OCI-LY7 (cell line): ENCODE results near the gene KRT80. TPM values are rescaled to one million over a fixed set of nuclear protein-coding genes. Genes with fewer than 3 reads are reported as not detected.

Experiments used
- BruUV-seq: library from RNA; stranded (reverse); fragments of 400-500 nt; replicated peaks from 2 replicates; lab custom pipeline; 2021; lab: Mats Ljungman, UMichigan
- CTCF ChIA-PET: fragments of 300-600 bp; sonication (Branson Sonifier 250); formaldehyde crosslinking; loops from one replicate; lab custom pipeline; 2022; ENCODE audit warnings: antibody characterized with exemption; ENCODE audit not compliant: unreplicated experiment; lab: Charles Lee
- POLR2A ChIA-PET: fragments of 300-600 bp; sonication (Branson Sonifier 250); formaldehyde crosslinking; loops from one replicate; lab custom pipeline; 2022; ENCODE audit warnings: antibody characterized with exemption; lab: Charles Lee
- DNase-seq: peaks from one replicate; pipeline ENCODE4 v3.0.0-alpha.2; 2015; ENCODE audit warnings: low spot score
- H2AFZ ChIP-seq: fragments of 200-600 bp; sonication (generic), shearing (Covaris generic); 2 replicates; pipeline ENCODE4 v1.6.1; 2014; ENCODE audit warnings: mild to moderate bottlenecking, antibody characterized with exemption, low read length, moderate library complexity
- H3K27ac ChIP-seq: fragments of 200-600 bp; sonication (generic); 2 replicates; pipeline ENCODE4 v1.5.1; 2014; ENCODE audit warnings: mixed run types, low read depth, mild to moderate bottlenecking, moderate library complexity, low read length, inconsistent platforms; ENCODE audit not compliant: poor library complexity, severe bottlenecking
- H3K36me3 ChIP-seq: fragments of 200-600 bp; sonication (generic); 2 replicates; pipeline ENCODE4 v1.6.1; 2014; ENCODE audit warnings: mild to moderate bottlenecking, antibody characterized with exemption, low read length, moderate library complexity, mixed read lengths; ENCODE audit not compliant: insufficient read depth
- H3K4me1 ChIP-seq: fragments of 200-600 bp; sonication (generic); 2 replicates; pipeline ENCODE4 v1.5.1; 2014; ENCODE audit warnings: mild to moderate bottlenecking, low read length; ENCODE audit not compliant: insufficient read depth, poor library complexity, severe bottlenecking
- H3K4me2 ChIP-seq: fragments of 200-600 bp; sonication (generic); 2 replicates; pipeline ENCODE4 v1.6.1; 2014; ENCODE audit warnings: mild to moderate bottlenecking, low read length
- H3K4me3 ChIP-seq: fragments of 200-600 bp; sonication (generic); 2 replicates; pipeline ENCODE4 v1.5.1; 2014; ENCODE audit warnings: mild to moderate bottlenecking, low read depth, low read length; ENCODE audit not compliant: poor library complexity, severe bottlenecking
- H3K79me2 ChIP-seq: fragments of 200-600 bp; sonication (generic); 2 replicates; pipeline ENCODE4 v1.6.1; 2016; ENCODE audit warnings: low read depth, mild to moderate bottlenecking, low read length, moderate library complexity, mixed read lengths; ENCODE audit not compliant: insufficient read depth
- H3K9me2 ChIP-seq: fragments of 200-600 bp; sonication (generic); 2 replicates; pipeline ENCODE4 v1.6.1; 2016; ENCODE audit warnings: mild to moderate bottlenecking, low read length, mixed read lengths; ENCODE audit not compliant: insufficient read depth
- H3K9me3 ChIP-seq: fragments of 200-600 bp; sonication (generic); 2 replicates; pipeline ENCODE4 v1.6.1; 2014; ENCODE audit warnings: mild to moderate bottlenecking, mixed run types, low read length, mixed read lengths
- H4K20me1 ChIP-seq: fragments of 200-600 bp; sonication (generic); 2 replicates; pipeline ENCODE4 v1.6.1; 2014; ENCODE audit warnings: mild to moderate bottlenecking, antibody characterized with exemption, low read length, moderate library complexity, mixed read lengths; ENCODE audit not compliant: insufficient read depth
- EZH2phosphoT487 ChIP-seq: fragments of 200-600 bp; sonication (generic); IDR thresholded peaks from 2 replicates; pipeline ENCODE4 v1.6.1; 2018; ENCODE audit warnings: low read depth, borderline replicate concordance, mild to moderate bottlenecking, mixed run types, antibody characterized with exemption, low read length, moderate library complexity, mixed read lengths
- intact Hi-C: fragments of 100-400 bp; cut with micrococcal nuclease; formaldehyde crosslinking; loops from one replicate; pipeline ENCODE4 v1.10.0; 2022; ENCODE audit not compliant: unreplicated experiment
- total RNA-seq, 2 experiments: library from RNA; depleted of rRNA in 1 of 2; stranded (reverse); fragments of >200 nt in 1 of 2; shearing (Covaris generic) in 1 of 2; gene quantifications; 2 replicates each; pipeline ENCODE4 v1.2.3, GENCODE V29; 2014 to 2022
- TF ChIP-seq, protein P1 (sequence below): fragments of 200-600 bp; sonication (generic); conservative IDR thresholded peaks from 2 replicates; pipeline ENCODE4 v1.5.1; 2014; ENCODE audit warnings: mild to moderate bottlenecking, antibody characterized with exemption, low read length, moderate library complexity, mixed read lengths

KRT80 gene
- total RNA-seq, 2 experiments from 2014 or later, result not detected

DNA sequence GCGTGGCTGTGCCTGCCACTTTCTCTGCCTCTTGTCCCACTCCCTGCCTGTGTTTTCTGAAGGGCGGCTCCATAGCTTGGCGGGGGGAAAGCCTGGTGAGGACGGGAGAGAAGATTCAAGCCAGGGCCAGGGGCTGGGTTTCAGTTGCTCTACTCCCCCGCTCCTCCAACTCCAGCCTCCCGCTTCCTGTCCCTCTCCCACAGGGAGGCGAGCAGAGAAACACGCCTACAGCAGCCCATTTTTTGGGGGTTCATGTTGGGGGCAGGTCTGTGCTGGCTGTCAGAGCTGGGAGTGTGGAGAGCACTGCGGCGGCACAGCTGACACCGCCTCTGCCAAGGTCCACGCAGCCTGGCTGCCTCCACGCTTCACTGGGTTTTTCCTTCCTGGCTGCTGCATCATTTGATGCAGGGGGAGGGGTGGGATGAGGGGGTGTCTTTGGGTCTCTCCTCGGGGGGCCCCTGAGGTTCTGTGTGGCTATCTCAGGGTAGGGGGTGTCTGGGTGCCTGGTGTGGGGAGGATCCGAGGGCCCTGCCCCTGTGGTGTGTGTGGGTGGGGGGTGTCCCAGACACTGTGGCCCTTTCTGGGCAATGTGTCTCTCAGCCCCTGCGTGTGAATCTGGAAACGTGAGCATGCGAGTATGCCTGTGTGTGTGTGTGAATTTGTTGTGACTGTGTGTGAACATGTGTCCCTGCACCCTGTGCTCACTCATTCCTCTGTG, 10.7 kb upstream of the KRT80 start:
- ChIA-PET POLR2A (interaction anchor here (0.6 kb wide), 1 partner anchor 707 kb away, joined by 3 read pairs; no protein-coding TSS in a partner anchor), CTCF (interaction anchor here (0.6 kb wide), 1 partner anchor 185 kb away, joined by 7 read pairs; no protein-coding TSS in a partner anchor)

DNA sequence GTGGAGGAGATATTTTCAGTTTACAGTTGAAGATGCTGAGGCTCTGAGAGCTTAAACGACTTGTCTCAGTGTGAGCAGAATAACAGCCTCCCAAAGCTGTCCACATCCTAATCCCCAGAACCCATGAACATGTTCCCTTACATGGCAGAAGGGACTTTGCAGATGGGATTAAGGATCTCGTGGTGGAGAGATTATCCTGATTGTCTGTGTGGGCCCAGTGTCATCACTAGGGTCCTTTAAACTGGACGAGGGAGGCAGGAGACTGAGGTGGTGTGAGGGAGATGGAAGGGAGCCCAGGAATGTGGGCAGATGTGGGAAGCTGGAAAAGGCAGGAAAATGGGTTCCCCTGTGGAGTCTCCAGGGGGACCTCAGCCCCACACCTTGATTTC, 9.6 kb upstream of the KRT80 start:
- intact Hi-C loops, result no loop called here
- H3K9me3 ChIP-seq, result no peaks in the 10 kb centered on the region
- no peak overlapping the region for H3K27ac ChIP-seq
- H4K20me1 ChIP-seq, result no peaks in the 10 kb centered on the region
- no TSS peak for BruUV-seq
- DNase-seq, result no peak
- H3K4me1 ChIP-seq, result no peaks in the 10 kb centered on the region
- POLR2A ChIA-PET, result no interaction called here
- no peaks in the 10 kb centered on the region for H3K9me2 ChIP-seq
- no peaks in the 10 kb centered on the region for H3K79me2 ChIP-seq
- CTCF ChIA-PET, result no interaction called here
- no peak overlapping the region for H3K4me3 ChIP-seq
- no peak overlapping the region for H3K4me2 ChIP-seq
- no peaks in the 10 kb centered on the region for H3K36me3 ChIP-seq
- TF ChIP-seq, protein P1, sequence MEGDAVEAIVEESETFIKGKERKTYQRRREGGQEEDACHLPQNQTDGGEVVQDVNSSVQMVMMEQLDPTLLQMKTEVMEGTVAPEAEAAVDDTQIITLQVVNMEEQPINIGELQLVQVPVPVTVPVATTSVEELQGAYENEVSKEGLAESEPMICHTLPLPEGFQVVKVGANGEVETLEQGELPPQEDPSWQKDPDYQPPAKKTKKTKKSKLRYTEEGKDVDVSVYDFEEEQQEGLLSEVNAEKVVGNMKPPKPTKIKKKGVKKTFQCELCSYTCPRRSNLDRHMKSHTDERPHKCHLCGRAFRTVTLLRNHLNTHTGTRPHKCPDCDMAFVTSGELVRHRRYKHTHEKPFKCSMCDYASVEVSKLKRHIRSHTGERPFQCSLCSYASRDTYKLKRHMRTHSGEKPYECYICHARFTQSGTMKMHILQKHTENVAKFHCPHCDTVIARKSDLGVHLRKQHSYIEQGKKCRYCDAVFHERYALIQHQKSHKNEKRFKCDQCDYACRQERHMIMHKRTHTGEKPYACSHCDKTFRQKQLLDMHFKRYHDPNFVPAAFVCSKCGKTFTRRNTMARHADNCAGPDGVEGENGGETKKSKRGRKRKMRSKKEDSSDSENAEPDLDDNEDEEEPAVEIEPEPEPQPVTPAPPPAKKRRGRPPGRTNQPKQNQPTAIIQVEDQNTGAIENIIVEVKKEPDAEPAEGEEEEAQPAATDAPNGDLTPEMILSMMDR, result no peak
- TF ChIP-seq EZH2phosphoT487, result no peak
- no peak overlapping the region for H2AFZ ChIP-seq

More for the DNA sequence above, 10.7 kb upstream of the KRT80 start:
- H4K20me1 ChIP-seq, result no peaks in the 10 kb centered on the region
- no peaks in the 10 kb centered on the region for H3K4me1 ChIP-seq
- BruUV-seq, result no TSS peak
- no peak overlapping the region for H3K4me3 ChIP-seq
- H3K36me3 ChIP-seq, result no peaks in the 10 kb centered on the region
- no peak for DNase-seq
- H3K9me3 ChIP-seq, result no peaks in the 10 kb centered on the region
- H3K9me2 ChIP-seq, result no peaks in the 10 kb centered on the region
- no peak overlapping the region for H3K27ac ChIP-seq
- no peak overlapping the region for H2AFZ ChIP-seq
- no peak overlapping the region for H3K4me2 ChIP-seq
- TF ChIP-seq EZH2phosphoT487, result no peak
- TF ChIP-seq, protein P1, result no peak
- H3K79me2 ChIP-seq, result no peaks in the 10 kb centered on the region
- intact Hi-C loops, result no loop called here

DNA sequence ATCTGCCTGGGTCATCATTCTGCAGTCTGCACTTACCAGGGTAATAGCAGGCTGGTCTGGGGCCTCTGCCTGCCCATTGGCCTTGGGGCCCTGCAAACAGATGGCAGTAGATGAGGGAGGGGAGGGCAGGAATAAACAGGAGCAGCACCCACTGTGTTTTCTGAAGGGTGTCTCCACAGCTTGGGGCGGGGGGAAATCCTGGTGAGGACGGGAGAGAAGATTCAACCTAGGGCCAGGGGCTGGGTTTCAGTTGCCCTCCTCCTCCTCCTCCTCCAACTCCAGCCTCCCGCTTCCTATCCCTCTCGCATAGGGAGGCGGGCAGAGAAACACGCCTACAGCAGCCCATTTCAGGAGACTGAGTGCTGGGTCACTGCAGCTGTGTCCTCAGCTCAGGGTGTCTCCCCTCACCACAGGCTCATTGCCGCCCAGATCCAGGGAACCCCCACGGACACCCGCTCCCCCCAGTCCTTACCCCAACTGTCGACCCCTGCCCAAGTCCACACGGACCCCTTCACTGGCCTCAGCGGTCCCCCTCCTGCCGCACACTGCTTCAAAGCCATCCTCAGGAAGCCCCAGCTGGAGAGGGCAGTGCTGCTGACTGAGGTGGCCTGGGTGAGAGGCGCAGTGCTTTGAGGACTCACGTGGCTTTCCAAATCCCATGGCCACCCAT, 9.1 kb upstream of the KRT80 start:
- intact Hi-C loops, result no loop called here
- CTCF ChIA-PET, result no interaction called here
- BruUV-seq, result no TSS peak

More for the DNA sequence above, 9.1 kb upstream of the KRT80 start:
- Histone ChIP-seq H3K9me2 (no peaks in the 10 kb centered on the region), H4K20me1 (no peaks in the 10 kb centered on the region), H3K9me3 (no peaks in the 10 kb centered on the region), H2AFZ (no peak overlapping the region), H3K4me2 (no peak overlapping the region), H3K79me2 (no peaks in the 10 kb centered on the region), H3K27ac (no peak overlapping the region), H3K4me3 (no peak overlapping the region), H3K36me3 (no peaks in the 10 kb centered on the region), H3K4me1 (no peaks in the 10 kb centered on the region)
- TF ChIP-seq EZH2phosphoT487, result no peak
- TF ChIP-seq, protein P1, result no peak
- no peak for DNase-seq
- POLR2A ChIA-PET, result no interaction called here
